ENCODE measurements around the gene ZNF778. TPM values are rescaled to one million over a fixed set of nuclear protein-coding genes. Genes with fewer than 3 reads are reported as not detected.

Gene ZNF778
- 6.2 and 9.9 TPM in 2 replicates for total RNA-seq

GRCh38 chr16:89217388-89218191, at the start of gene ZNF778:
Gene ZNF778 (plus strand): TSS chr16:89217703. CDS start chr16:89221128, 3,425 bp downstream.

GRCh38 chr16:89171216-89172170, 46.0 kb upstream of the ZNF778 start, which contains the start of gene CDH15:
Gene CDH15 (plus strand): TSS chr16:89171748. CDS start chr16:89171832, 84 bp downstream.

GRCh38 chr16:89200124-89200849, 17.2 kb upstream of the ZNF778 start, which contains the start of gene SLC22A31:
Gene SLC22A31 (minus strand): TSS chr16:89200537. CDS start chr16:89200501, 36 bp downstream.

Other genes starting within 250 kb of the ZNF778 start
- gene CBFA2T3, start 240.5 kb upstream of the ZNF778 start, total RNA-seq = not detected in 2 replicates
- gene ACSF3, start 123.9 kb upstream of the ZNF778 start, total RNA-seq = 15.8 and 39.7 TPM in 2 replicates
- 2.0 TPM in 1 of 2 replicates, not detected in the other for gene CDH15, start 46.0 kb upstream of the ZNF778 start, total RNA-seq
- gene SLC22A31, start 17.2 kb upstream of the ZNF778 start, total RNA-seq = 1.1 TPM in 1 of 2 replicates, not detected in the other

All from pericardium fibroblast (primary cell).